Myocyte (in vitro differentiated cells): ENCODE data around the gene TBX20. TPM values are rescaled to one million over a fixed set of nuclear protein-coding genes. Genes with fewer than 3 reads are reported as not detected.
"Not testable (repeated sequence)": the region's sequence is repeated elsewhere in the genome, so short reads cannot be mapped to it uniquely, and the experiment has no call there.

Experiments used
- DNase-seq: peaks from one replicate; pipeline ENCODE4 v3.0.0-alpha.2; 2012; ENCODE audit warnings: low read depth
- total RNA-seq: library from RNA; depleted of rRNA; stranded (reverse); fragments of >200 nt; gene quantifications from 2 replicates; pipeline ENCODE4 v1.2.3, GENCODE V29; 2014

TBX20 gene
- total RNA-seq, 1 donor from 2014 or later, result not detected

GRCh38 chr7:35222445-35222844, 31.5 kb downstream of the TBX20 start:
- not testable (repeated sequence) for DNase-seq

GRCh38 chr7:35220176-35220575, 33.7 kb downstream of the TBX20 start:
- DNase-seq, result not testable (repeated sequence)

GRCh38 chr7:35216033-35216432, 37.9 kb downstream of the TBX20 start:
- DNase-seq, result not testable (repeated sequence)

GRCh38 chr7:35215063-35215462, 38.8 kb downstream of the TBX20 start:
- DNase-seq, result not testable (repeated sequence)

GRCh38 chr7:35206924-35207323, 47.0 kb downstream of the TBX20 start:
- DNase-seq, result not testable (repeated sequence)

GRCh38 chr7:35204850-35205249, 49.0 kb downstream of the TBX20 start:
- DNase-seq, result not testable (repeated sequence)

- DNase-seq, result not testable (repeated sequence)
Measured at GRCh38 chr7:35204031-35204430, 49.9 kb downstream of the TBX20 start.

- DNase-seq, result not testable (repeated sequence)
Measured at GRCh38 chr7:35202353-35202752, 51.5 kb downstream of the TBX20 start.

GRCh38 chr7:35200170-35200569, 53.7 kb downstream of the TBX20 start:
- not testable (repeated sequence) for DNase-seq

GRCh38 chr7:35198370-35199140, 55.3 kb downstream of the TBX20 start:
- peak; percentile 4 for DNase-seq

- DNase-seq, result not testable (repeated sequence)
Measured at GRCh38 chr7:35191571-35191970, 62.3 kb downstream of the TBX20 start.

GRCh38 chr7:35190146-35190773, 63.6 kb downstream of the TBX20 start:
- DNase-seq, result not testable (repeated sequence)

- peak; percentile 36 for DNase-seq
Measured at GRCh38 chr7:35186751-35187150, 67.1 kb downstream of the TBX20 start.

GRCh38 chr7:35185908-35186731, 67.8 kb downstream of the TBX20 start:
- DNase-seq, result peak; percentile 61

GRCh38 chr7:35185578-35185907, 68.4 kb downstream of the TBX20 start:
- DNase-seq, result not testable (repeated sequence)

- not testable (repeated sequence) for DNase-seq
Measured at GRCh38 chr7:35184961-35185360, 68.9 kb downstream of the TBX20 start.

- DNase-seq, result not testable (repeated sequence)
Measured at GRCh38 chr7:35183873-35184503, 69.9 kb downstream of the TBX20 start.

GRCh38 chr7:35180665-35181064, 73.2 kb downstream of the TBX20 start:
- not testable (repeated sequence) for DNase-seq

GRCh38 chr7:35173176-35173575, 80.7 kb downstream of the TBX20 start:
- DNase-seq, result not testable (repeated sequence)

- not testable (repeated sequence) for DNase-seq
Measured at GRCh38 chr7:35172131-35172530, 81.8 kb downstream of the TBX20 start.

- DNase-seq, result not testable (repeated sequence)
Measured at GRCh38 chr7:35167658-35168057, 86.2 kb downstream of the TBX20 start.
